ENCODE results near the gene RANBP3L. TPM values are rescaled to one million over a fixed set of nuclear protein-coding genes. Genes with fewer than 3 reads are reported as not detected.
"Not testable (repeated sequence)": the region's sequence is repeated elsewhere in the genome, so short reads cannot be mapped to it uniquely, and the experiment has no call there.

RANBP3L gene
- polyA plus RNA-seq, 1 donor from 2014 or later, result 2.5 TPM

- Histone ChIP-seq H3K4me2 (ENCODE audit: low read length) (no peak overlapping the region), H3K9me2 (ENCODE audit: insufficient read depth, low read length) (no peaks in the 10 kb centered on the region), H3K9ac (ENCODE audit: low read length) (no peak overlapping the region), H3K79me2 (replicated peaks; ENCODE audit: insufficient read depth, low read length) (no peaks in the 10 kb centered on the region), H3K27ac (ENCODE audit: low read length) (no peak overlapping the region), H3K4me3 (ENCODE audit: low read length) (no peak overlapping the region), H4K20me1 (ENCODE audit: insufficient read depth) (no peaks in the 10 kb centered on the region), H3K27me3 (ENCODE audit: insufficient read depth, low read depth, low read length) (no peaks in the 10 kb centered on the region), H3K9me3 (ENCODE audit: low read length) (no peaks in the 10 kb centered on the region), H3K36me3 (ENCODE audit: insufficient read depth, low read length) (no peaks in the 10 kb centered on the region), H3F3A (ENCODE audit: insufficient read depth, low read length, poor library complexity, severe bottlenecking) (no peaks in the 10 kb centered on the region), H2AFZ (ENCODE audit: low read depth, low read length) (no peak overlapping the region)
- TF ChIP-seq EZH2 (IDR thresholded peaks at IDR 0.05; ENCODE audit: borderline replicate concordance, insufficient read depth, low read length, poor library complexity, severe bottlenecking), result no peak
- no peak for TF ChIP-seq EP300 (conservative IDR thresholded peaks at IDR 0.05; ENCODE audit: poor library complexity, severe bottlenecking)
- TF ChIP-seq TAF1 (IDR thresholded peaks at IDR 0.05; ENCODE audit: low read depth), result no peak
- TF ChIP-seq REST (IDR thresholded peaks at IDR 0.05; ENCODE audit: borderline replicate concordance), result no peak
- TF ChIP-seq MXI1 (conservative IDR thresholded peaks at IDR 0.05; ENCODE audit: poor library complexity, severe bottlenecking), result no peak
- no peak for TF ChIP-seq POLR2AphosphoS5 (IDR thresholded peaks at IDR 0.05)
- TF ChIP-seq RAD21 (conservative IDR thresholded peaks at IDR 0.05), result no peak
- TF ChIP-seq CTCF (IDR thresholded peaks at IDR 0.05; ENCODE audit: poor library complexity, severe bottlenecking), result no peak
Observed at GRCh38 chr5:36297653-36298052, 4.0 kb downstream of the RANBP3L start.

GRCh38 chr5:36285837-36286615, 15.7 kb downstream of the RANBP3L start:
- Histone ChIP-seq H3F3A (ENCODE audit: insufficient read depth, low read length, poor library complexity, severe bottlenecking) (no peaks in the 10 kb centered on the region), H3K9me2 (ENCODE audit: insufficient read depth, low read length) (no peaks in the 10 kb centered on the region), H2AFZ (ENCODE audit: low read depth, low read length) (no peak overlapping the region), H4K20me1 (ENCODE audit: insufficient read depth) (no peaks in the 10 kb centered on the region), H3K36me3 (ENCODE audit: insufficient read depth, low read length) (no peaks in the 10 kb centered on the region), H3K9me3 (ENCODE audit: low read length) (no peaks in the 10 kb centered on the region), H3K9ac (ENCODE audit: low read length) (no peak overlapping the region), H3K27ac (ENCODE audit: low read length) (no peak overlapping the region), H3K79me2 (replicated peaks; ENCODE audit: insufficient read depth, low read length) (no peaks in the 10 kb centered on the region), H3K4me2 (ENCODE audit: low read length) (no peak overlapping the region), H3K4me3 (ENCODE audit: low read length) (no peak overlapping the region), H3K27me3 (ENCODE audit: insufficient read depth, low read depth, low read length) (no peaks in the 10 kb centered on the region)
- TF ChIP-seq CTCF (IDR thresholded peaks at IDR 0.05; ENCODE audit: poor library complexity, severe bottlenecking) (no peak), MXI1 (conservative IDR thresholded peaks at IDR 0.05; ENCODE audit: poor library complexity, severe bottlenecking) (no peak), RAD21 (conservative IDR thresholded peaks at IDR 0.05) (no peak), EP300 (conservative IDR thresholded peaks at IDR 0.05; ENCODE audit: poor library complexity, severe bottlenecking) (no peak), POLR2AphosphoS5 (IDR thresholded peaks at IDR 0.05) (no peak), TAF1 (IDR thresholded peaks at IDR 0.05; ENCODE audit: low read depth) (no peak), EZH2 (IDR thresholded peaks at IDR 0.05; ENCODE audit: borderline replicate concordance, insufficient read depth, low read length, poor library complexity, severe bottlenecking) (no peak), REST (IDR thresholded peaks at IDR 0.05; ENCODE audit: borderline replicate concordance) (no peak)

GRCh38 chr5:36283775-36284174, 17.9 kb downstream of the RANBP3L start:
- not testable (repeated sequence) for H3K27me3 ChIP-seq (ENCODE audit: insufficient read depth, low read depth, low read length); H3K36me3 ChIP-seq (ENCODE audit: insufficient read depth, low read length); H3K9ac ChIP-seq (ENCODE audit: low read length); H3F3A ChIP-seq (ENCODE audit: insufficient read depth, low read length, poor library complexity, severe bottlenecking); H3K4me3 ChIP-seq (ENCODE audit: low read length); H4K20me1 ChIP-seq (ENCODE audit: insufficient read depth); H2AFZ ChIP-seq (ENCODE audit: low read depth, low read length); H3K4me2 ChIP-seq (ENCODE audit: low read length); H3K9me2 ChIP-seq (ENCODE audit: insufficient read depth, low read length); H3K79me2 ChIP-seq (replicated peaks; ENCODE audit: insufficient read depth, low read length); H3K27ac ChIP-seq (ENCODE audit: low read length); H3K9me3 ChIP-seq (ENCODE audit: low read length)
